HT-29 (cell line): Measurements from ENCODE around the gene ZDHHC16. TPM values are rescaled to one million over a fixed set of nuclear protein-coding genes. Genes with fewer than 3 reads are reported as not detected.
"Not testable (repeated sequence)": the region's sequence is repeated elsewhere in the genome, so short reads cannot be mapped to it uniquely, and the experiment has no call there.

Source experiments
- DNase-seq: peaks from one replicate; pipeline ENCODE4 v3.0.0-alpha.2; 2015; ENCODE audit warnings: low spot score
- total RNA-seq: library from RNA; depleted of rRNA; stranded (reverse); fragments of >200 nt; shearing (Covaris generic); gene quantifications from 2 replicates; pipeline ENCODE4 v1.2.3, GENCODE V29; 2014

ZDHHC16 gene
- total RNA-seq, 1 experiment from 2014 or later, result 43.8 TPM

GRCh38 chr10:97475936-97476594, 30.1 kb downstream of the ZDHHC16 start:
- DNase-seq, result no peak

DNA sequence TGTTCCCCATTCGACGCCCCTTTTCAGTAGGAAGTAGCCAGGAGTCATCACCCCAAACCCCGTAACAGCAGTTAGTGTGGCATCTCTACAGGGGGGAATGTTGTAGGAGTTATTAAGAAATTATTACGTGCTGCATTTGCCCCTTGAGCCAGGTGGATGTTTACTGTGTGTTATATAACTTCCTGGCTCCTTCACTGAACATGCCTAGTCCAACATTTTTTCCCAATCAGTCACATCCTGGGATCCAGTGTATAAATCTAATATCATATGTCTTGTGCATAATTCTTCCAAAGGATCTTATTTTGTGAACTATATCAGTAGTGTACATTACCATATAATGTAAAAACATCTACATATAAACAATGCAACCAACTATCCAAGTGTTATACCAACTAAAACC, 33.4 kb downstream of the ZDHHC16 start:
- DNase-seq, result not testable (repeated sequence)

- DNase-seq, result no peak
Measured at GRCh38 chr10:97479939-97480338, 34.0 kb downstream of the ZDHHC16 start.

GRCh38 chr10:97481071-97481470, 35.1 kb downstream of the ZDHHC16 start:
- no peak for DNase-seq

DNA sequence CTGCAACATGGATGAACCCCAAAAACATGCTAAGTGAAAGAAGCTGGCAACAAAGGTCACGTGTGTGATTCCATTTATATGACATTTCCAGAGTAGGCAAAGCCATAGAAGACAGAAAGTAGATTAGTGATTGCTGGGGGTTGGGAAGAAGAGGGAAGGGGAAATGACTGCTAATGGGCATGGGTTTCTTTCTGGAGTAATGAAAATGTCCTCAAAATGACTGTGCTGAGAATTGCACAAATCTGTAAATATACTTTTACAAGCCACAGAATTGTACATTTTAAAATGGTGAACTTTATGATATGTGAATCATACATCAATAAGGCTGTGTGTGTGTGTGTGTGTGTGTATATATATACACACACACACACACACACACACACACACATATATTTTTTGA, 36.4 kb downstream of the ZDHHC16 start:
- no peak for DNase-seq

- no peak for DNase-seq
Measured at GRCh38 chr10:97483506-97483905, 37.5 kb downstream of the ZDHHC16 start.

DNA sequence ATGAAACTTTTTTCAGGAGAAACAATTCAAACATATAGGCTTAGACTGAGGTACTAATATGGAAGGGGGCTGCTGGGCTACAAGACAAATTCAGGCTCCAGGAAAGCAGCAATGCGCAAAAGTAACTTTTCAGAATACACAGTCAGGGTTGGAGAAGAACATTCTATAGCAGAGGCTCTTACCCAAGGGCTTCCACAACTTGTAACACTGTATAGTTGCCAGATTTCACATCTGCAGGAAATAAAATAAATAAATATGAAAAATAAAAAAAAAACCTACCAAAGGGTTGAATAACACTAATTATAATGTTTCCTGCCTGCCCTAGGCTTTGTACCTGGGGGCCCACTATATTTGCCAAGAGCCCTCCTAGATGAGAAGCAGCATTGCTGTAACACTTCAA, 37.9 kb downstream of the ZDHHC16 start:
- DNase-seq, result no peak

- no peak for DNase-seq
Measured at GRCh38 chr10:97485647-97486281, 39.8 kb downstream of the ZDHHC16 start.

GRCh38 chr10:97490592-97490991, 44.6 kb downstream of the ZDHHC16 start:
- no peak for DNase-seq

DNA sequence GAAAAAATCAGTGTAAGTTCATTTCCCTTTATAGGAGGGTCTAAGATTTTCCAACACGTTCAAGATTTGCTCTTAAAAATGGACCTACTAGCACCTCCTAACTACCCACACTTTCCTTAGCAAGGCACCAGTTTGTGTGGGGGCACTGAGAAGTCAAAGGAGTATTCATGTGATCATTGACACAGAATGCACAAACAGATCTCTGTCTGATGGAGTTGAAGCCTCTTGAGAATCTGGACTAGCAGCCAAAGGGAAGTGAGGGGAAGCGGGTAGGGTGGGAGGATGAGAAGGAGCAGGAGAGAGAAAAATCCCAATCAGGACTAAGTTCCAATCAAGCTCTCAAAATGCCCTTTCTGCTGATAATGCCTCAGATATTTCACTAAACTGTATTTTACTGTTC, 48.2 kb downstream of the ZDHHC16 start:
- no peak for DNase-seq

- no peak for DNase-seq
Measured at GRCh38 chr10:97494863-97495506, 49.0 kb downstream of the ZDHHC16 start.

GRCh38 chr10:97497572-97498075, 51.6 kb downstream of the ZDHHC16 start:
- peak; percentile 82 for DNase-seq

DNA sequence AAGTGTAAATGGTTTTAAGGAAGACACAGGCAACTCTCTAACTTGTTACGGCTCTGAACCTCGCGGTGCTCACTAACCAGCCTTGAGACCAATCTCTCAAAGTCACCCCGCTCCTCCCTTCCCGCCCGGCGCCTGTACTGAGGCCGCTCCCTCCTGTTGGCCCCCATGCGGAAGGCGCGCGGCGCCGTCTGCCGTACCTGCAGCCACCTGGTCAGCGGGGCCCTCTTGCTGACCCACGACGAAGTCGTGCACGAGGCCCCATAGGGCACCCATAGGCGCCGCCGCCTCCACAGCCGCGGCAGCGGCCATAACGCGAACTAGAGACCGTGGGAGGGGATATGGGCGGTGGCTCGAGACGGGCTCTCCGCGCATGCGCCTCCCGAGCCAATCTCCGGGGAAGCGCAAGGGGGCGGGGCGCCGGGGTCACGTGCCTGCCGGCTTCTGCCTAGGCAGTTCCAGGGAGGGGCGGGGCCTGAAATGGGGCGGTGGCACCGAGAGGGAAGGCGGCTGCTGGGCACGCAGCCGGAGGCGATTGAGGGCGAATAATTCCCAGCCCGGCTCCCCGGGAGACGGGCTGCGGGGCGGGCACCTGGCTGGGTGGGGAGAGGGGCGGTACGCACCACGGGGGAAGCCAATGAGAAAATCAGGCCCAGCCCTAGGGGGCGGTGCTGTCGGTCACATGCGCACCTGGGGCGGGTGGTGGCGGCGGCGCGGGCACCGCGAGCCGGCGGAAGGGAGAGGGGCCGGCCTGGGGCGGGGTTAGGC, 52.3 kb downstream of the ZDHHC16 start, which contains the start of gene MMS19:
Gene MMS19 (minus strand): TSS at position 347 of the 765 bp plus-strand sequence. CDS start 38 bp downstream, at position 309.
- DNase-seq, result peak; percentile 99

DNA sequence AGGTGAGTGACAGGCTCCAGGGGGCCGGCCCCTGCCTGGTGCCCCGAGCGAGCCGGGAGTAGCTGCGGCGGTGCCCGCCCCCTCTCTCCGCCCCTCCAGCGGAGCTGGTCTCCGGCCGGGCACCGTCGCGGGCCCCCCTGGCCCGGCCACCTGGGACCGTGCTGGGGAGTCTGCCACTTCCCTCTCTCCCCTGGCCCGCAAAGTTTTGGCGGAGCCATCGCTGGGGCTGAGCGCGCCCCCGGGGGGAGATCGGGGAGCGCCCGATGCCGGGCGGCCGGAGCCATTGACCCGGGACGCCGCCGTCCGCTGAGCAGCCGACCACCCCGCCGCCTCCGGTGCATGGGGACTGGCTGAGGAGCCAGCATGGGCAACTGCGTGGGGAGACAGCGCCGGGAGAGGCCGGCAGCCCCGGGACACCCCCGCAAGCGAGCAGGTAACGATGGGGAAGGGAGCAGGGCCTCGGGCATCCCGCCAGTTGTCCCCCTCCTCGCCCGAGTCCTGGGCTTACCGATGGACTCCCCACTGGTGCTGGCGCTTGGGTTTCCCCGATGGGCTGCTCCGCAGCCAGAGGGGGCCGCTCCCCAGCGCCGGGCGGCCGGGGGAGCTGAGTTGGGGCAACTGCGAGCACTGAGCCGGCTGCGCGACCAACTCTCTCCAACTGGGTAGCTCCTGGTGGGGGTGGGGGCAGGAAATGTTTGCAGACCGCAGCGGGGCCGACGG, 53.0 kb downstream of the ZDHHC16 start, which contains the start of gene UBTD1:
Gene UBTD1 (plus strand): TSS at position 84 of the 720 bp plus-strand sequence. CDS start 280 bp downstream, at position 364.
- DNase-seq, result peak; percentile 27

DNA sequence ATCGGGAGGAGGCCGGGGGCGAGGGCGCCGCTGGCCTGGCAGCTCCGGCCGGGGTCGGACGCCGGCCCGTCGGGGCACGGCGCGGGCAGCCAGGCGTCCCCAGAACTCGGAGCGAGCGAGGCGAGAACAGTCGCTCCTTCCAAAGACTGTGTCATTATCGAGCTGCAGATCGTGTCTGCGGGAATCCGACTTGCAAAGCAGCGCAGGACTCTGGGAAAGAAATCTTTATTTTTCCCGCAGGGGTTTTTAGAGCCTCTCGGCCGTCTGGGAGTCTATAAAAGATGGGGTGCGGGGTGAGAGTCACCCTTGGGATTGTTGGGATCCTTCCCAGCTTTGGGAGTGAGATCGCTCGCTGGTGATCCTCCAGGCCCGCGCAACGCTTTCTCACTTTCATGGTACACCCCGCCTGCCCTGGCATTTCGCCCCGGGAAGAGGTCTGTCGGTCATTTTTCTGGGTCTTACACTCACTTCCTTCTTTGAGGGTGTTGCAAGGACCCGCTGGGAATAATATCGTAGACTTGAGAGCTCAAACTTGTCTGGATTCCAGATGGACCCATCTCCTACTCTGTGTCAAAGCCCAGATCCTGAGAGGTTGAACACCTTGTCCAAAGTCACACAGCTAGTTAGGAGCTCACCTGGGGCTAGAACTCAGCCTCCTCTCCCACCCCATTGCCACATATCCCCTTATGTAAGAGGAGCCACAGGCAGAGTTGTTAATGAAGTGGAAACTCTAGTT, 53.8 kb downstream of the ZDHHC16 start:
- peak; percentile 31 for DNase-seq

DNA sequence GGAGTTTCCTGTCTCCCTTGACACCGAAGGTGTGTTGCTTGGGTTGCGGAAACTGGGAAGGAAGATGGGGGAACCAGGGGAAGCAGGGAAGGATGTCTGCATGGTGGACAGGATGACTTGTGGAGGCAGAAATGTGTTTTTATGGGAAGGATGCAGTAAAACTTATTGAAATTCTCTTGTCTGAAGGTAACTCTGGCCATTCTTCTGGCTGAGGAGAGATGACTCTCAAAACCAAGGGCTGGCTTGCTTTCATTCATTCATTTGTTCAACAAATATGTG, 54.3 kb downstream of the ZDHHC16 start:
- no peak for DNase-seq

- DNase-seq, result no peak
Measured at GRCh38 chr10:97502916-97503315, 56.9 kb downstream of the ZDHHC16 start.

DNA sequence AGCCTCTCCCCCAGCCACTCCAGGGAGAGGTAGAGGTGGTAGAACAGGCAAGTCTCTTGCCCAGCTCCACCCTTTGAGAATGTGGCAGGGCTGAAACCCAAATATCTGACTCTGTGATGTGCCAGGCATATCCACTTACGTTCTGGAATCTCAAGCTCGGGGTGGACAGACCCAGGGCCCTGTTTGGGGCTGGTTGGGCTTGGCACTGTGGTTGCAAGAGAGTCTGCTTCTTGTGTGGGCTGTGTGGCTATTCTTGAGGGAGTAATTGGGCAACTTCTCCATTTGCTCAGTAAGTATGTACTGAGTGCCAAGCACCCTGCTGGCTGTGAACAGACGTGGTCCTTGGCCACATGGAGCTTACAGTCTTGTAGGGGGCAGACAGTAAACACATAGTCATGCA, 57.4 kb downstream of the ZDHHC16 start:
- DNase-seq, result no peak

- DNase-seq, result no peak
Measured at GRCh38 chr10:97505152-97505551, 59.2 kb downstream of the ZDHHC16 start.

DNA sequence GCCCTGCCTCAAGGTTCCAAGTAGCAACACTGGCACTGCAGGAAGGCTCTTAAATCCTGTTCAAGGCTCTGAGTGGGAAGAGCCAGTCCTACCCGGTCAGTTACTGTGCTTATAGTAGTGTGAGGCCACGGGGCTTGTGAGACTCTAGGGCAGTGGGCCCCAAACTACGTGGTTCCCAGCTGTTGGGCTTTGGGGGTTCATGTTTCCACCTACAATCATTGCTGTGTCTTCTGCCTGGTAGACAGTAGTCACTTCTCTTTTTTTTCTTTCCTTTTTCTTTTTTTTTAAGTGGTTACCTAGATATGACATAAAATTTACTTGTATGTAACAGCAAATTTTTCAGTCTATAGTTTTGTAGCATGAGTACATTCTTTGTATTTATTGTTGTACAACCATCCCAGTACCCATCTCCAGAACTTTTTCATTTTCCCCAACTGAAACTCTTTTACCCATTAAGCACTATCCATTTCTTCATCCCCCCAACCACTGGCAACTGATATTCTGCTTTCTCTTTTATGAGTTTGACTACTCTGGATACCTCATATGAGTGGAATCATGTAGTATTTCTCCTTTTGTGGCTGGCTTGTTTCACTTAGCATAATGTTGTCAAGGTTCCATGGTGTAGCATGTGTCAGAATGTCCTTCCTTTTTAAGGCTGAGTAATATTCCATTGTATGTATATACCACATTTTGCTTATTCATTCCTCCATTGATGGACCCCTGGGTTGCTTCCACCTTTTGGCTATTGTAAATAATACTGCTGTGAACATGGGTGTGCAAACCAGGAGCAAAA, 60.4 kb downstream of the ZDHHC16 start:
- no peak for DNase-seq
